Measurements from ENCODE around the gene C9orf78.
"Not testable (repeated sequence)": the region's sequence is repeated elsewhere in the genome, so short reads cannot be mapped to it uniquely, and the experiment has no call there.

C9orf78 gene

GRCh38 chr9:129810116-129810515 is 25.0 kb downstream of the C9orf78 start:
- DNase-seq (ENCODE audit: low read depth) = no peak

GRCh38 chr9:129809346-129809745 is 25.7 kb downstream of the C9orf78 start:
- no peak for DNase-seq (ENCODE audit: low read depth)

- DNase-seq (ENCODE audit: low read depth) = no peak
Measured at GRCh38 chr9:129806061-129806460, 29.0 kb downstream of the C9orf78 start.

- DNase-seq (ENCODE audit: low read depth) = no peak
Measured at GRCh38 chr9:129803676-129804060, 31.4 kb downstream of the C9orf78 start.

- peak; percentile 93 for DNase-seq (ENCODE audit: low read depth)
Measured at GRCh38 chr9:129802833-129803675, 32.0 kb downstream of the C9orf78 start, which contains the start of gene TOR1B. Gene TOR1B (plus strand): TSS chr9:129803184. CDS start chr9:129803213, 29 bp downstream.

GRCh38 chr9:129801504-129801903 is 33.6 kb downstream of the C9orf78 start:
- DNase-seq (ENCODE audit: low read depth) = no peak

GRCh38 chr9:129798973-129799372 is 36.1 kb downstream of the C9orf78 start:
- no peak for DNase-seq (ENCODE audit: low read depth)

- DNase-seq (ENCODE audit: low read depth) = not testable (repeated sequence)
Measured at GRCh38 chr9:129796029-129796428, 39.0 kb downstream of the C9orf78 start.

- DNase-seq (ENCODE audit: low read depth) = no peak
Measured at GRCh38 chr9:129794549-129794948, 40.5 kb downstream of the C9orf78 start.

GRCh38 chr9:129786481-129786880 is 48.6 kb downstream of the C9orf78 start:
- no peak for DNase-seq (ENCODE audit: low read depth)

GRCh38 chr9:129785866-129786265 is 49.2 kb downstream of the C9orf78 start:
- DNase-seq (ENCODE audit: low read depth) = no peak

GRCh38 chr9:129784970-129785369 is 50.1 kb downstream of the C9orf78 start:
- DNase-seq (ENCODE audit: low read depth) = not testable (repeated sequence)

GRCh38 chr9:129783516-129784361 is 51.3 kb downstream of the C9orf78 start:
- peak; percentile 73 for DNase-seq (ENCODE audit: low read depth)

GRCh38 chr9:129781981-129782380 is 53.1 kb downstream of the C9orf78 start:
- no peak for DNase-seq (ENCODE audit: low read depth)

GRCh38 chr9:129781131-129781530 is 53.9 kb downstream of the C9orf78 start:
- no peak for DNase-seq (ENCODE audit: low read depth)

- no peak for DNase-seq (ENCODE audit: low read depth)
Measured at GRCh38 chr9:129779560-129780190, 55.4 kb downstream of the C9orf78 start.

GRCh38 chr9:129778469-129778868 is 56.6 kb downstream of the C9orf78 start:
- no peak for DNase-seq (ENCODE audit: low read depth)

GRCh38 chr9:129777769-129778130 is 57.3 kb downstream of the C9orf78 start:
- DNase-seq (ENCODE audit: low read depth) = no peak

Measured in activated T-cell treated with anti-CD3 and anti-CD28 coated beads for 24 hours (primary cell).